A549 (cell line): ENCODE data around the gene ADD1.

Experiments used
- FOSB ChIP-seq: fragments of 250-450 bp; sonication (Bioruptor Pico); IDR thresholded peaks from 2 replicates; pipeline ENCODE4 v1.5.0; 2020; ENCODE audit warnings: mild to moderate bottlenecking, moderate library complexity
- MYC ChIP-seq: IDR thresholded peaks from 2 replicates; pipeline ENCODE4 v1.6.1; 2012; ENCODE audit warnings: mild to moderate bottlenecking, inconsistent platforms, low read length, improper control_type of control experiment, borderline replicate concordance
- POLR2A ChIP-seq: IDR thresholded peaks from 2 replicates; pipeline ENCODE4 v1.6.1; 2012; ENCODE audit warnings: mild to moderate bottlenecking, low read length
- REST ChIP-seq: fragments of 200-600 bp; sonication (generic); IDR thresholded peaks from 2 replicates; pipeline ENCODE4 v1.6.1; 2016; ENCODE audit warnings: antibody characterized with exemption, mild to moderate bottlenecking, moderate library complexity
- TF ChIP-seq, protein P1 (sequence below): fragments of >200 bp; sonication (Bioruptor Twin); formaldehyde crosslinking; IDR thresholded peaks from 3 replicates; pipeline ENCODE4 v1.5.1; 2016

DNA sequence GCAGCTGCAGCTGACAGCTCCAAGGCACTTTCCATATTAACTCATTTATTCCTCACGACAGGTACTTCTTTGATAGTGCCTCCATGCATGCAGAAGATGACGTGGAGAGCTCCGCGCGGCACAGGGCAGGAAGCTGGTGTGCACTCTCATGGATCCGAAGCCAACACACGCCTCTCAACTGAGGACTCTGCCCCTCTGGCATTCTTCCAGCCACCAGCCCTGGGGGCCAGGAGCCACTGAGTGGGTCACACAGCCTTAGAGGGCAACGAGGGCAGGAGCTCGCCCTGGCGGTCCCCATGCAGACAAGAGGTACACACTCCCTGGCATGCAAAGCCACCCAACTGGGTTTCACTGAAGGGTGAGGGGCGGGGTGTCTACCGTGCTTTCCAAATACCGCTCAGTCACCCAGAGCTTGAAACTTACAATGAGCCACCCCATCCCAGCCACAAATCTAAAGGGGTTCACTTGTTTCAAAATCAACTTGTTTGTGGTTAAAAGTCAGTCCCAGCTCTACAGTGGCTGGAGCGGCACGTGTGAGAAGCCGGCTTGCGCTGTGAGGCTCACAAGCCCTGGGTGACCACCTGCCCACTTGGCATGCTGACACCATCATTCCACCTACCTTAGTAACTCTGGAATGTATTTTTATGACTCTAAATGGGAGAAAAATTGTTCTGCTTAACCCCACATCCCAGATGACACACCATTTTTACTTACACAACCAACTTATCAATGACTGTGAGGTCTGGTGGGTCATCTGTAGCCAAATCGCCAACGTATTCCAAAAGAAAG, 103.4 kb downstream of the ADD1 start:
- TF ChIP-seq POLR2A (no peak), MYC (no peak), REST (no peak), FOSB (no peak)
- TF ChIP-seq, protein P1, sequence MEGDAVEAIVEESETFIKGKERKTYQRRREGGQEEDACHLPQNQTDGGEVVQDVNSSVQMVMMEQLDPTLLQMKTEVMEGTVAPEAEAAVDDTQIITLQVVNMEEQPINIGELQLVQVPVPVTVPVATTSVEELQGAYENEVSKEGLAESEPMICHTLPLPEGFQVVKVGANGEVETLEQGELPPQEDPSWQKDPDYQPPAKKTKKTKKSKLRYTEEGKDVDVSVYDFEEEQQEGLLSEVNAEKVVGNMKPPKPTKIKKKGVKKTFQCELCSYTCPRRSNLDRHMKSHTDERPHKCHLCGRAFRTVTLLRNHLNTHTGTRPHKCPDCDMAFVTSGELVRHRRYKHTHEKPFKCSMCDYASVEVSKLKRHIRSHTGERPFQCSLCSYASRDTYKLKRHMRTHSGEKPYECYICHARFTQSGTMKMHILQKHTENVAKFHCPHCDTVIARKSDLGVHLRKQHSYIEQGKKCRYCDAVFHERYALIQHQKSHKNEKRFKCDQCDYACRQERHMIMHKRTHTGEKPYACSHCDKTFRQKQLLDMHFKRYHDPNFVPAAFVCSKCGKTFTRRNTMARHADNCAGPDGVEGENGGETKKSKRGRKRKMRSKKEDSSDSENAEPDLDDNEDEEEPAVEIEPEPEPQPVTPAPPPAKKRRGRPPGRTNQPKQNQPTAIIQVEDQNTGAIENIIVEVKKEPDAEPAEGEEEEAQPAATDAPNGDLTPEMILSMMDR = no peak
